ENCODE measurements around the gene NSUN4.

NSUN4 gene

GRCh38 chr1:46406881-46407608 lies 66.4 kb downstream of the NSUN4 start:
- DNase-seq (ENCODE audit: low read depth) = no peak

- no peak for DNase-seq (ENCODE audit: low read depth)
Measured at GRCh38 chr1:46407636-46408035, 67.0 kb downstream of the NSUN4 start.

- DNase-seq (ENCODE audit: low read depth) = no peak
Measured at GRCh38 chr1:46408356-46409062, 67.9 kb downstream of the NSUN4 start.

GRCh38 chr1:46409063-46409372 lies 68.4 kb downstream of the NSUN4 start:
- no peak for DNase-seq (ENCODE audit: low read depth)

GRCh38 chr1:46410156-46411009 lies 69.8 kb downstream of the NSUN4 start:
- DNase-seq (ENCODE audit: low read depth) = no peak

- DNase-seq (ENCODE audit: low read depth) = no peak
Measured at GRCh38 chr1:46411010-46411405, 70.4 kb downstream of the NSUN4 start.

All from non-pigmented ciliary epithelial cell (primary cell).